NB4 (cell line): ENCODE measurements around the gene SPDYE9.
"Not testable (repeated sequence)": the region's sequence is repeated elsewhere in the genome, so short reads cannot be mapped to it uniquely, and the experiment has no call there.

Experiments
- CTCF ChIP-seq: IDR thresholded peaks from one replicate; pipeline ENCODE4 v1.5.1; 2012; ENCODE audit warnings: low read depth, low read length
- MAX ChIP-seq: IDR thresholded peaks from 2 replicates; pipeline ENCODE4 v1.6.1; 2011; ENCODE audit warnings: low read depth, low read length
- MYC ChIP-seq: IDR thresholded peaks from 2 replicates; pipeline ENCODE4 v1.6.1; 2011; ENCODE audit warnings: low read depth, low read length
- POLR2A ChIP-seq: IDR thresholded peaks from 2 replicates; pipeline ENCODE4 v1.6.1; 2011; ENCODE audit warnings: mild to moderate bottlenecking; ENCODE audit not compliant: insufficient read length; ENCODE audit errors: extremely low read depth

GRCh38 chr7:73029666-73030065 lies 56.2 kb downstream of the SPDYE9 start, which contains the start of gene SPDYE8:
- TF ChIP-seq CTCF, POLR2A, MAX, MYC: not testable (repeated sequence)
